IMR-90 (cell line): Measurements from ENCODE around the gene SASH1. TPM values are rescaled to one million over a fixed set of nuclear protein-coding genes. Genes with fewer than 3 reads are reported as not detected.

Experiments
- ATAC-seq: fragments of 200-7000 bp; cut with Tn5 transposase; 2 replicates; pipeline ENCODE4 v1.9.1; 2020; ENCODE audit warnings: low read depth, mild to moderate bottlenecking, moderate library complexity
- BruUV-seq: library from RNA; stranded (reverse); fragments of 400-500 nt; replicated peaks from 2 replicates; lab custom pipeline; 2021; lab: Mats Ljungman, UMichigan
- CTCF ChIA-PET: fragments of 300-600 bp; formaldehyde crosslinking; extraction: SDS; loops from one replicate; lab custom pipeline; 2021; ENCODE audit warnings: antibody characterized with exemption; lab: Yijun Ruan, JAX
- POLR2A ChIA-PET: fragments of 300-600 bp; sonication (Branson Sonifier 250); formaldehyde crosslinking; loops from one replicate; lab custom pipeline; 2022; ENCODE audit warnings: antibody characterized with exemption; ENCODE audit not compliant: unreplicated experiment; lab: Charles Lee
- DNase-seq: peaks from one replicate; pipeline ENCODE4 v3.0.0; 2013
- H2AFZ ChIP-seq: replicated peaks from 2 replicates; pipeline ENCODE3; 2013; ENCODE audit warnings: low read length, mild to moderate bottlenecking; ENCODE audit not compliant: poor library complexity
- H2AK5ac ChIP-seq: 2 replicates; pipeline ENCODE4 v1.6.1; 2013; ENCODE audit warnings: low read depth, low read length, inconsistent platforms
- H2AK9ac ChIP-seq: replicated peaks from 2 replicates; pipeline ENCODE3; 2013; ENCODE audit warnings: mild to moderate bottlenecking, low read depth, low read length, moderate library complexity; ENCODE audit not compliant: poor library complexity
- H2BK120ac ChIP-seq: 2 replicates; pipeline ENCODE4 v1.6.1; 2013; ENCODE audit warnings: low read depth, low read length, inconsistent platforms
- H2BK15ac ChIP-seq: 3 replicates; pipeline ENCODE4 v1.6.1; 2013; ENCODE audit warnings: low read depth, low read length, inconsistent platforms
- H2BK20ac ChIP-seq: 2 replicates; pipeline ENCODE4 v1.6.1; 2013; ENCODE audit warnings: low read depth, mild to moderate bottlenecking, inconsistent platforms, low read length, moderate library complexity
- H2BK5ac ChIP-seq: 2 replicates; pipeline ENCODE4 v1.6.1; 2013; ENCODE audit warnings: mild to moderate bottlenecking, low read depth, low read length, inconsistent platforms; ENCODE audit not compliant: poor library complexity, severe bottlenecking
- H3K14ac ChIP-seq: replicated peaks from 2 replicates; pipeline ENCODE4 v1.6.1; 2013; ENCODE audit warnings: low read depth, low read length, inconsistent platforms
- H3K18ac ChIP-seq: 2 replicates; pipeline ENCODE4 v1.6.1; 2013; ENCODE audit warnings: low read depth, low read length, control low read depth
- H3K23ac ChIP-seq: 2 replicates; pipeline ENCODE4 v1.6.1; 2013; ENCODE audit warnings: low read depth, low read length, inconsistent platforms
- H3K27ac ChIP-seq: 2 replicates; pipeline ENCODE4 v1.5.1; 2013; ENCODE audit warnings: mild to moderate bottlenecking, control low read depth, low read length; ENCODE audit not compliant: insufficient read depth
- H3K27me3 ChIP-seq: 2 replicates; pipeline ENCODE4 v1.6.1; 2013; ENCODE audit warnings: low read length; ENCODE audit not compliant: control insufficient read depth, insufficient read depth
- H3K36me3 ChIP-seq: 2 replicates; pipeline ENCODE4 v1.6.1; 2013; ENCODE audit warnings: low read length, mixed read lengths; ENCODE audit not compliant: control insufficient read depth, insufficient read depth
- H3K4ac ChIP-seq: 2 replicates; pipeline ENCODE4 v1.6.1; 2013; ENCODE audit warnings: low read depth, low read length, inconsistent platforms
- H3K4me1 ChIP-seq: 2 replicates; pipeline ENCODE4 v1.6.1; 2013; ENCODE audit warnings: low read length, mixed read lengths; ENCODE audit not compliant: control insufficient read depth, insufficient read depth
- H3K4me2 ChIP-seq: 2 replicates; pipeline ENCODE4 v1.6.1; 2013; ENCODE audit warnings: low read depth, mild to moderate bottlenecking, control low read depth, low read length, moderate library complexity
- H3K4me3 ChIP-seq: 2 replicates; pipeline ENCODE4 v1.5.1; 2013; ENCODE audit warnings: low read depth, mild to moderate bottlenecking, control low read depth, low read length, moderate library complexity; ENCODE audit not compliant: insufficient read depth
- H3K56ac ChIP-seq: 2 replicates; pipeline ENCODE4 v1.6.1; 2013; ENCODE audit warnings: low read length, inconsistent platforms; ENCODE audit not compliant: insufficient read depth; ENCODE audit errors: extremely low read depth
- H3K79me1 ChIP-seq, 2 experiments: 2 replicates each; pipeline ENCODE4 v1.6.1; 2013; ENCODE audit warnings: low read length in 2 of 2, inconsistent platforms in 1 of 2, low read depth in 1 of 2
- H3K9ac ChIP-seq: 2 replicates; pipeline ENCODE4 v1.6.1; 2013; ENCODE audit warnings: low read depth, low read length, control low read depth
- H3K9me1 ChIP-seq: 2 replicates; pipeline ENCODE4 v1.6.1; 2013; ENCODE audit warnings: low read length, inconsistent platforms; ENCODE audit not compliant: insufficient read depth
- H3K9me3 ChIP-seq: 2 replicates; pipeline ENCODE4 v1.6.1; 2013; ENCODE audit warnings: low read length; ENCODE audit not compliant: control insufficient read depth, insufficient read depth
- H4K20me1 ChIP-seq: 2 replicates; pipeline ENCODE4 v1.6.1; 2013; ENCODE audit warnings: low read length, inconsistent platforms; ENCODE audit not compliant: insufficient read depth
- H4K5ac ChIP-seq: 2 replicates; pipeline ENCODE4 v1.6.1; 2013; ENCODE audit warnings: mild to moderate bottlenecking, low read depth, low read length, control low read depth
- H4K8ac ChIP-seq, 2 experiments: 2 replicates each; pipeline ENCODE4 v1.6.1; 2013; ENCODE audit warnings: low read depth in 2 of 2, low read length in 2 of 2, control low read depth in 1 of 2, inconsistent platforms in 1 of 2
- H4K91ac ChIP-seq: 2 replicates; pipeline ENCODE4 v1.6.1; 2013; ENCODE audit warnings: low read depth, low read length, inconsistent platforms; ENCODE audit not compliant: insufficient read depth
- CEBPB ChIP-seq: IDR thresholded peaks from 2 replicates; pipeline ENCODE4 v1.6.1; 2012; ENCODE audit warnings: low read depth, low read length, improper control_type of control experiment
- CHD1 ChIP-seq: IDR thresholded peaks from 2 replicates; pipeline ENCODE4 v1.6.1; 2012; ENCODE audit warnings: low read depth, low read length, improper control_type of control experiment
- CTCF ChIP-seq: conservative IDR thresholded peaks from 2 replicates; pipeline ENCODE4 v1.5.1; 2012; ENCODE audit warnings: mild to moderate bottlenecking, low read depth, low read length, improper control_type of control experiment
- ELK1 ChIP-seq: fragments of 150-350 bp; IDR thresholded peaks from 2 replicates; pipeline ENCODE4 v1.6.1; 2016; ENCODE audit warnings: low read depth, mild to moderate bottlenecking, low read length, moderate library complexity, borderline replicate concordance
- FOS ChIP-seq: fragments of 150-350 bp; IDR thresholded peaks from 2 replicates; pipeline ENCODE4 v1.6.1; 2016; ENCODE audit warnings: low read depth, low read length
- MAZ ChIP-seq: IDR thresholded peaks from 2 replicates; pipeline ENCODE4 v1.6.1; 2012; ENCODE audit warnings: low read depth, mild to moderate bottlenecking, low read length, improper control_type of control experiment, moderate library complexity, borderline replicate concordance
- MXI1 ChIP-seq: IDR thresholded peaks from 2 replicates; pipeline ENCODE4 v1.6.1; 2012; ENCODE audit warnings: low read depth, mild to moderate bottlenecking, low read length, moderate library complexity, borderline replicate concordance
- NFE2L2 ChIP-seq: fragments of 150-350 bp; IDR thresholded peaks from 2 replicates; pipeline ENCODE4 v1.6.1; 2016; ENCODE audit warnings: low read depth, mild to moderate bottlenecking, low read length
- POLR2A ChIP-seq: IDR thresholded peaks from 2 replicates; pipeline ENCODE4 v1.6.1; 2012; ENCODE audit warnings: mild to moderate bottlenecking, low read depth, low read length
- RCOR1 ChIP-seq: IDR thresholded peaks from 2 replicates; pipeline ENCODE4 v1.6.1; 2012; ENCODE audit warnings: mild to moderate bottlenecking, low read length, improper control_type of control experiment; ENCODE audit not compliant: insufficient replicate concordance
- RFX5 ChIP-seq: IDR thresholded peaks from 2 replicates; pipeline ENCODE4 v1.8.0; 2012; ENCODE audit warnings: low read depth, mild to moderate bottlenecking, low read length, moderate library complexity
- USF2 ChIP-seq: fragments of 150-350 bp; IDR thresholded peaks from 2 replicates; pipeline ENCODE4 v1.6.1; 2017; ENCODE audit warnings: mild to moderate bottlenecking, antibody characterized with exemption, low read length, low read depth
- WGBS, 2 experiments: methylation state at CpG; one replicate each; pipeline versions ENCODE4 v1.1.5 to v1.1.7; 2013; ENCODE audit warnings: missing lambda C conversion rate in 2 of 2; ENCODE audit not compliant: insufficient read length in 1 of 2; ENCODE audit errors: extremely low coverage in 2 of 2; 5-methylcytosine and 5-hydroxymethylcytosine counted together
- dilution Hi-C: fragments of 300-500 bp; cut with HindIII; formaldehyde crosslinking; loops from one replicate; pipeline ENCODE4 v1.14.3; 2018; ENCODE audit warnings: low sequenced_read_pairs; ENCODE audit not compliant: unreplicated experiment
- in situ Hi-C: fragments of 300-500 bp; cut with MboI; formaldehyde crosslinking; loops from 3 replicates; pipeline ENCODE4 v1.14.3; 2019; ENCODE audit warnings: low sequenced_read_pairs, inconsistent platforms, mixed read lengths
- intact Hi-C: fragments of 100-400 bp; cut with micrococcal nuclease; formaldehyde crosslinking; loops from 2 replicates; pipeline ENCODE4 v1.10.0; 2022
- polyA plus RNA-seq, 3 experiments: library from polyadenylated mRNA; depleted of rRNA; stranded (reverse); fragments of >200 nt; gene quantifications; 2 replicates each; pipeline ENCODE4 v1.2.3, GENCODE V29; 2012; ENCODE audit warnings: low replicate concordance in 1 of 3
- total RNA-seq: library from RNA; depleted of rRNA; stranded (reverse); fragments of >200 nt; gene quantifications from 2 replicates; pipeline ENCODE4 v1.2.3, GENCODE V29; 2012

The SASH1 gene
- total and polyA plus RNA-seq, 2 of the 4 experiments (the other 2 are of a cell fraction): 11.6 to 16.5 TPM

GRCh38 chr6:148323344-148323743 lies 19.3 kb upstream of the SASH1 start:
- H3K4me1 ChIP-seq: peaks cover 12% of the 10 kb centered on the region
- H3K9me1 ChIP-seq: peaks cover 7% of the 10 kb centered on the region
- H3K27me3 ChIP-seq: no peaks in the 10 kb centered on the region
- peak overlapping the region; percentile 21; the same call in 1 of the 2 replicates for H2AK5ac ChIP-seq
- no peak overlapping the region for H3K23ac ChIP-seq
- DNase-seq (peak; percentile 86), ATAC-seq (peak; percentile 68)
- H3K4ac ChIP-seq: 0 out of 2 replicates have a peak overlapping the region, but pooled peaks have one; percentile 1
- CTCF ChIA-PET: interaction anchor here (0.7 to 1.3 kb wide), 2 partner anchors 118 to 141 kb away, joined by 3 read pairs; no protein-coding TSS in a partner anchor
- POLR2A ChIA-PET: no interaction called here
- TF ChIP-seq USF2: no peak
- no peak for TF ChIP-seq POLR2A
- no peak for TF ChIP-seq NFE2L2
- peak; percentile 25; the same call in 1 of the 2 replicates for TF ChIP-seq FOS
- no peak for TF ChIP-seq CEBPB
- TF ChIP-seq ELK1: no peak
- peak; percentile 50; the same call in 1 of the 2 replicates for TF ChIP-seq MAZ
- TF ChIP-seq RFX5: no peak
- no peak for TF ChIP-seq CHD1
- no peak for TF ChIP-seq RCOR1
- no peak for TF ChIP-seq CTCF
- no peak for TF ChIP-seq MXI1
- WGBS, 2 experiments: 38% methylated on average over 1 of the region's 2 CpGs; no CpG with 5 or more reads in 1 of the 2 experiments
- H2BK5ac ChIP-seq: no peak overlapping the region
- H4K5ac ChIP-seq: no peak overlapping the region
- no peak overlapping the region for H3K4me3 ChIP-seq
- H2AK9ac ChIP-seq: no peak overlapping the region
- H2AFZ ChIP-seq: no peak overlapping the region
- no peaks in the 10 kb centered on the region for H3K36me3 ChIP-seq
- in situ Hi-C loops (no loop called here), dilution Hi-C loops (no loop called here), intact Hi-C loops (no loop called here)
- no peak overlapping the region; the same call in 1 of the 2 replicates for H3K4me2 ChIP-seq
- peak overlapping the region; percentile 38; the same call in 1 of the 2 replicates for H3K18ac ChIP-seq
- peak overlapping the region; percentile 4; the same call in 1 of the 2 replicates for H2BK120ac ChIP-seq
- H4K91ac ChIP-seq: no peak overlapping the region
- H3K56ac ChIP-seq: no peak overlapping the region
- peak overlapping the region; percentile 40; the same call in 1 of the 2 replicates for H2BK20ac ChIP-seq
- no peak overlapping the region for H4K8ac ChIP-seq
- no peak overlapping the region for H3K9ac ChIP-seq
- no peaks in the 10 kb centered on the region for H3K9me3 ChIP-seq
- H3K79me1 ChIP-seq: peaks cover 0 to 17% of the 10 kb centered on the region in 2 experiments; a peak in 1 of 4 replicates
- H4K20me1 ChIP-seq: no peaks in the 10 kb centered on the region
- 0 out of 2 replicates have a peak overlapping the region, but pooled peaks have one; percentile 1 for H3K14ac ChIP-seq
- no TSS peak for BruUV-seq
- H3K27ac ChIP-seq: no peak overlapping the region
- no peak overlapping the region for H2BK15ac ChIP-seq
